DMS153 treated with DMSO at 0.1 percent for 48 hours (cell line): ENCODE measurements around the gene MAP3K21.

ENCODE experiments used
- DNase-seq: peaks from one replicate; lab custom pipeline; 2025; ENCODE audit not compliant: unreplicated experiment; lab: John Stamatoyannopoulos, UW

The MAP3K21 gene

GRCh38 chr1:233357595-233358397, 30.3 kb downstream of the MAP3K21 start:
- no peak for DNase-seq

GRCh38 chr1:233359431-233359830, 31.9 kb downstream of the MAP3K21 start:
- no peak for DNase-seq

DNA sequence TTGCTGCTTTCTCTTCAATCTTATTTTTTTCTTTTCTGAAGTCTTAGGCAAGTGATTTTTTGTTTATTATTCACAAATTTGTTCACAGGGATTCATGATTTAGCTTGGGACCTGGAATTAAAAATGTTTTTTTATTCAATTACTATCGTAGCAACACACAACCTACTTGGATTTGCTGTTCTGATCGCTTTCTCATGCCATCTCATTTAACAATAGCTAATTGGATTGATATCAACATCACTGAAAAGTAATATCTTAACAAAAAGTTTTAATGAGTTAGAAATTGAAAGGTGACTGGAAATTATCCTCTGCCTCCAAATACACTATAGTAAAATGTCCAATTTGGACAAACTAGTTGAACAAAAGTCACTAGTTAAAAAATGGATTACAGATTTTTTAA, 32.4 kb downstream of the MAP3K21 start:
- DNase-seq, result no peak

- no peak for DNase-seq
Observed at GRCh38 chr1:233360525-233361102, 33.1 kb downstream of the MAP3K21 start.

DNA sequence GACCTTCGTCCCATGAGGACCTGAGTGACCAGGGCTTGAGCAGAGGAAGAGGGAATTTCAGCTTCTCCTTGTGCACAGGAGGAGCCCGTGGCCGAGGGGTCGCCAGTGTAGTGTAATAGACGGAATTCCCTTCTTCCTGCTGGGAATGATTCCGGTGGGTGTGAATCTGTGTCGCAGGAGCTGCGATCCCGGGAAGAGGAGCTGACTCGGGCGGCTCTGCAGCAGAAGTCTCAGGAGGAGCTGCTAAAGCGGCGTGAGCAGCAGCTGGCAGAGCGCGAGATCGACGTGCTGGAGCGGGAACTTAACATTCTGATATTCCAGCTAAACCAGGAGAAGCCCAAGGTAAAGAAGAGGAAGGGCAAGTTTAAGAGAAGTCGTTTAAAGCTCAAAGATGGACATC, 34.4 kb downstream of the MAP3K21 start:
- DNase-seq, result no peak

- no peak for DNase-seq
Observed at GRCh38 chr1:233362743-233363142, 35.2 kb downstream of the MAP3K21 start.

- no peak for DNase-seq
Observed at GRCh38 chr1:233364026-233364425, 36.5 kb downstream of the MAP3K21 start.

GRCh38 chr1:233364695-233365539, 37.4 kb downstream of the MAP3K21 start:
- DNase-seq, result no peak

- DNase-seq, result no peak
Observed at GRCh38 chr1:233366575-233366974, 39.1 kb downstream of the MAP3K21 start.

- DNase-seq, result no peak
Observed at GRCh38 chr1:233367057-233367803, 39.7 kb downstream of the MAP3K21 start.

DNA sequence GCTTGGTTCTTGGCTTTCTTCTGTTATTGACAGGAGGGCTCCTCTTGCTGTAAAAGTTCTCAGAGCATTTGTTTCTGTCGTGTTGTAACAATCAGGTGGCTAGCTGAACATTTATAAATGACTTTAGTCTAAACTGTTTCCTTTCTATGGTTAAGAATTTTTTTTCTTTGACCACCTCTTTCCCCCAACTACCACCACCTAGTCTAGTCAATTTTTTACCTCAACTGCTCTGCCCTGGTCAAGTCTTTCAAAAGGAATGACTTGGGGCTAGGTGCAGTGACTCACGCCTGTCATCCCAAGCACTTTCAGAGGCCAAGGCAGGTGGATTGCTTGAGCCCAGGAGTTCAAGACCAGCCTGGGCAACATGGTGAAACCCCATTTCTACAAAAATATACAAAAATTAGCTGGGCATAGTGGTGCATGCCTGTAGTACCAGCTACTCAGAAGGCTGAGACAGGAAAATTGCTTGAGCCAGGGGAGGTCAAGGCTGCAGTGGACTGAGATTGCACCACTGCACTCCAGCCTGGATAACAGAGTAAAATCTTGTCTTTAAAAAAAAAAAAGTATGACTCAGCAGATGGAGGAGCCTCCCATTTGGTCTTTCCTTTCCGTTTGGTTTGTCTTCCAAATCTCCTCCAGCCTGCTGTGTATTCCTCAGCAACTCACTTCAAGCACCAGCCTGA, 40.7 kb downstream of the MAP3K21 start:
- DNase-seq, result no peak

- DNase-seq, result no peak
Observed at GRCh38 chr1:233368789-233369130, 41.2 kb downstream of the MAP3K21 start.

GRCh38 chr1:233372218-233373120, 44.9 kb downstream of the MAP3K21 start:
- no peak for DNase-seq

GRCh38 chr1:233373226-233373625, 45.7 kb downstream of the MAP3K21 start:
- DNase-seq, result no peak

GRCh38 chr1:233375653-233376052, 48.1 kb downstream of the MAP3K21 start:
- DNase-seq, result no peak

- no peak for DNase-seq
Observed at GRCh38 chr1:233376382-233377110, 49.0 kb downstream of the MAP3K21 start.

DNA sequence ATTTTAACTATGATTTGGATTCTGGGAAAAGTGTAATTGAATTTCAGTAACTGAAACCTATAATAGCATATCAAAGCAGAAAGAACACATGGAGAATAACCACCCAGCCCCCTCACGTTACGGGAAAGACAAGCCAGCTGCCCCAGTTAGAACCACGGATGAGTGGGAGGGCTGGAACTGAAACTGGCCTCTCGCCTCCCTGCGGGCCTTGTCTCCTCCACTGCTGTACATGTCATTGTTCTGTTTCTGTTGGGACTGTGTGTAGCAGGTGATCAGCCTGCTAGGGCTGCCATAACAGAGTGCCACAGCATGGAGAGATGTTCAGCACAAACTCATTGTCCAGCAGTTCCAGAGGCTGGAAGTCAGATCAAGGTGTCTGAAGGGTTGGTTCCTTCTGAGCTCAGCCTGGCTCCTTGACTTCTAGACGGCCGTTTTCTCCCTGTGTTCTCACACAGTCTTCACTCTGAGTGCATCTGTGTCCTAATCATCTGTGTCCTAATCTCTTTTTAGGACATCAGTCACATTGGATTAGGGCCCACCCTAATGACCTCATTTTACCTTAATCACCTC, 52.4 kb downstream of the MAP3K21 start:
- no peak for DNase-seq

- DNase-seq, result no peak
Observed at GRCh38 chr1:233381806-233382205, 54.3 kb downstream of the MAP3K21 start.

DNA sequence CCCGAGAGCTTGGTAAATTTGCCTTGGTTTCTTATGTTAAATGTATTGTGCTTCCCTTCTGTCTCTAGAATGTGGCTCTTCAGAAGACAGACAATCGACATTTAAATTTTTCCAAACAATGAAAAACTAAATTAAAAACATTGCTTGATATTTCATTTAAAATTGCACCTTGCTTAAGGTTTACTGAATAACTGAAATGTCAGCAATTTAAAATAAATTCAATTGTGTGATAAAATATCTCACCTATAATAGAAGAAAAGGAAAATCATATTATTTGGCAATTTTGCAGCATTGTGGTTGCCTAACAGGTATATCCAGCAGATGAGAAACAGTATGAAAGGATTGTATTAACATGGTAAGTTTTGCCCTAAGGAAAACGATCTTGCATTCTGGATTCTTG, 56.5 kb downstream of the MAP3K21 start:
- DNase-seq, result no peak
